HG03342 (cell line): ENCODE data around the gene POLE.

ENCODE experiments used
- ATAC-seq: cut with Tn5 transposase; IDR thresholded peaks from one replicate; pipeline ENCODE4 v1.9.1; 2021; ENCODE audit warnings: mild to moderate bottlenecking, moderate library complexity; ENCODE audit not compliant: unreplicated experiment

Gene POLE

GRCh38 chr12:132677492-132677891 is 9.7 kb downstream of the POLE start:
- no peak for ATAC-seq

- no peak for ATAC-seq
Measured at GRCh38 chr12:132675757-132676432, 11.2 kb downstream of the POLE start.

DNA sequence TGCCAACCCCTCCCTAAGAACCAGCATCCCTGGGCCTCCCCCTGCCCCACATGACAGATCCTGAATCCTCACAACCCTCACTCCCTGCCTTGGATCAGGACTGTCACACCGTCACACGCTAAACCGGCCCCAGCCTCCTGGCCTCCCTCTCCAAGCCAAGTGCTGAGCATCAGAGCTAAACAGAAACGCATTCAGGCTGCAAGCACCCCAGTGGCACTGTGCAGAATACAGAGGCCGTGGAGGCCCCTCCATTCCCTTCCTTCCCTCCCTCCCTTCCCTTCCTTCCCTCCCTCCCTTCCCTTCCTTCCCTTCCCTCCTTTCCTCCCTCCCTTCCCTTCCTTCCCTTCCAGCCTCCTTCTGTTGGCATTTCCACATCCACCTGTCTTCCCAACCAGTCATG is 12.6 kb downstream of the POLE start:
- ATAC-seq = no peak

- ATAC-seq = no peak
Measured at GRCh38 chr12:132673288-132674179, 13.6 kb downstream of the POLE start.

GRCh38 chr12:132672678-132673077 is 14.5 kb downstream of the POLE start:
- ATAC-seq = no peak

GRCh38 chr12:132672116-132672515 is 15.0 kb downstream of the POLE start:
- no peak for ATAC-seq

- ATAC-seq = no peak
Measured at GRCh38 chr12:132669166-132669879, 17.8 kb downstream of the POLE start.

DNA sequence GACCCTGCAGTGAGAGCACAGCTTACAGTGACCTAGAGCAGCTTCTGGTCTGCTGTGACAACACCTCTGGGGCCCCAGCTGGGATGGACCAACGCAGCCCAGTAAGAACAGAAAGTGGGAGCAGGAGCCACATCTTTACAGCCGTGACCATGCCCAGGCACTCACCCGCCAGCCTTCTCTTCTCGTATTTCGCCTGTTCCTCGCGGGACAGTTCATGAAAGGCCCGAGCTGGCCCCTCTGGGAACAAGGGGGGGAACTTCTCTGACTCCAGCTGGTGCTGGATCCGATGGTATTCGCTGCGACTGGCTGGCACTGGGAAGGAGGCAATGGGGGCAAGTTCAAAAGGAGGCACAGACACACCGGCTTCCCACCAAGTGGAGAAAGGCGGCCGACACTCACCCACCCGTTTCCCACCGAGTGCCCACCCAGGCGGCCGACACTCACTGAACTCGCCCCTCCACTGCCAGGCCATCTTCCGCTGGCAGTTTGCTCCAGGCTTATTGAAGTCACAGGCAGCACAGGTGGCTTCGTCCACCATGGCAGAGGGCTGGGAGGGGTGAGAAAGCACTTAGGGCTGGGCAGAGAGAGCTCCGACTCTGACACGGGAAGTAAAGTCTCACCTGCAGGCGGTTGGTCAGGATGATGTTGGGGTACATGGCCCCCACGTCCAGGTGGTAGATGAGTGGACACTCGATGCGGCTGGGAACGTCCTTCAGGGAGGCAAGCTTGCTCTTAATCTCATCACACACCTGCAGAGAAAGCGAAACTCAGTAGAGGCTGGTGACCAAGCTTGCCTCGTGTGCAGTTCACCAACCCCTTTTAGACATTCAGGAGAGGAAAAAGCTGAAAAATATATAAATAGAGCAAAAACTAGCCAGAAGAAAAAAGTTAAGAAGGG is 18.7 kb downstream of the POLE start:
- no peak for ATAC-seq

DNA sequence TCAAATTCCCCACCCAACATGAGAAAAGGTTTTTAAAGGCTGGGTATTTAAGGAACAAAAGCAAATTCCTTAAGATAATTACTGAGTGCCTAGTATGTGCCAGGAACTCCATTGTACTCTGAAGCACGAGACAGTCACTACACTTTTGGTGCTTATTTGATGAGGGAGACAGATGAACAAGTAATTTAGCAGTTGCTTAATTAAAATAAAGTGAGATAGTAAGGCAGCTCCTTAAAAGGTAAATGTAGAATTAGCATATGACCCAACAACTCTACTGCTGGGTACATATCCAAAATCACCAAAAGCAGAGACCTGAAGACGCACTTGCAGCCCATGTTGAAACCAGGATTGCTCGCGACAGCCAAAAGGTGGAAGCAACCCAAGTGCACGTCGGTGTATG is 21.3 kb downstream of the POLE start:
- ATAC-seq = no peak

DNA sequence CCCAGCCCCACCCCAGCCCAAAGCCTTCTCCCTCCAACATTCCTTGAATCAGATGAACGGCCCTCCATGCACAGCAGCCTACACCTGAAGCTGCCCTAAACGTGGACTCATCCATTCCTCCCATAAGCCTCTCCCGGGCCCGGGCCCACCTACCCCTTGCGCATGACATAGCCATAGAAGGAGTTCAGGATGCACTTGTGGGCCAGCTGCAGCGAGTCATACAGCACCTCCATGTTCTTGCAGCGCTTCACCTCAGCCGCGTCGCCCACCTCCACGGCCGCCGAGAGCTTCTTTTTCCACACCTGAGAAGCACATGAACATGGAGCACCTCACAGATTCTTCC is 22.0 kb downstream of the POLE start:
- no peak for ATAC-seq

GRCh38 chr12:132664206-132665148 is 22.7 kb downstream of the POLE start:
- no peak for ATAC-seq

DNA sequence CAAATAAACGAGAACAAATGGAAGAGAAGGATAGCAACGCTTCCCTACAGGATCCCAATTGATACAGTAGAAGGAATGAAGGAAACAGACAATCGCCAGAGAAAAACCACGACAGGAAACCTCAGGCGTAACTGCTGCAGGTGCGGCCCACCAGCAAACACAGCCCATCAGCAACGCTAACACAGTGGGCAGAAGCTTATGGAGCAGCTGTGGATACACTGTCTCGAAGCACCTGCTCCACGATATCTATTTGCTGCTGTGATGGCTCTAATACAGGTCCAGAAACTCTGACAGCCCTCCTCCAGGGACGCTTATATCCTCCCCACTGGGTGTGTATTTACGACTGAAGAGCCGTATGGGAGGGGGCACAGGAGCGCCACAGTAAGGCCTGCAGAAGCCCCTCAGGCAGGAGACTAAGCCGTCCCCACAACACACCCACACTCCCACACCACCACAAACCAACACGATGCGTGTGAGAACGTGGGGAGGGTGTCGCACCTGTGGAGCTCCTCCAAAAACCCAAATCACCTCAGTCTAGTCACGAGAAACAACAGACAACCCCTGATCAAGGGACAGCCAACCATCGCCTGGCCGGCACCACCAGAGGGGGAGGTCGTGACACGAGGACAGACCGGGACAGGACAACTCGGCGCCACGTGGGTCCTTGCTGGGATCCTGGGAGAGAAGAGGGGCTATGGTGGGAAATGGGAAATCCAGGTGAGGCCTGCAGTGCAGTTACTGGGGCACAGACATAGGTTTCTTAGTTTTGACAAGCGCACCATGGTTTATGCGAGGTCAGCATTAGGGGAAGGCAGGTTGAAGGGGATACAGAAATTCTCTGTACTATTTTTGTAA is 24.0 kb downstream of the POLE start:
- no peak for ATAC-seq

- ATAC-seq = no peak
Measured at GRCh38 chr12:132661972-132662371, 25.2 kb downstream of the POLE start.

GRCh38 chr12:132660996-132661395 is 26.1 kb downstream of the POLE start:
- ATAC-seq = no peak

- no peak for ATAC-seq
Measured at GRCh38 chr12:132660052-132660451, 27.1 kb downstream of the POLE start.

- no peak for ATAC-seq
Measured at GRCh38 chr12:132659146-132659545, 28.0 kb downstream of the POLE start.

DNA sequence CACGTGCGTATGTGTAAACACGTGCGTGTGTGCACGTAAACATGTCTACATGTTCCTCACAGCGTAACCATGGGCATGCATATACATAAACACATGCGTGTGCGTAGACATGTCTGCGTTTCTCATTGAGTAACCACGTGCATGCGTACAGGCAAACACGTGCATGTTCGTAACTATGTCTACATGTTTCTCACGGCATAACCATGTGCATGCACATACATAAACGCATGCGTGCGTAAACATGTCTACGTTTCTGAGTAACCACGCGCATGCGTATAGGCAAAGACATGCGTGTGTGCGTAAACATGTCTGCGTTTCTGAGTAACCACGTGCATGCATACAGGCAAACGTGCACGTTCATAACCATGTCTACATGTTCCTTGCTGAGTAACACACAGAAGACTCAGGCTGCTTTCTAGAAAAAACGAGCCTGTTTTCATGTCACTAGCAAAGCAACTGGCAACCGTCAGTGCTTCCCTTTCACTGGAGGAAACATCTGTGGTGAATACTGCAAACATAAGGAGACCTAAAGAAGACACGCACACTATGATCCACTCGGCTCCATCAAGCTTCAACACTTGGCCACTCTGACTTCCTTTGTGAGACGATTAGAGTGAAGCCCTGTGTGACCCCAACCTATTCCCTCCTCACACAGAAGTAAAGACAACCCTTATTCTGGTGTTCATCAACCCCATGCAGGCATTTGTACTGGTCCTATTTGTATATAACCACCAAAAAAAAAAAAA is 28.8 kb downstream of the POLE start:
- no peak for ATAC-seq
